ENCODE measurements around the gene PCBP1. TPM values are rescaled to one million over a fixed set of nuclear protein-coding genes. Genes with fewer than 3 reads are reported as not detected.
"Not testable (repeated sequence)": the region's sequence is repeated elsewhere in the genome, so short reads cannot be mapped to it uniquely, and the experiment has no call there.

The PCBP1 gene
- total RNA-seq, 1 donor from 2014 or later, result 426 TPM

GRCh38 chr2:70125498-70125898 is 38.2 kb downstream of the PCBP1 start:
- intact Hi-C loops (cut with micrococcal nuclease), result loop anchor here (10.0 kb wide), 1 partner anchor 481 kb away; the partner anchor contains the start of gene AAK1
- H3K4me3 Mint-ChIP-seq, result peak overlapping the region; percentile 93
- H3K27ac Mint-ChIP-seq, result peak overlapping the region; percentile 99
- H3K36me3 Mint-ChIP-seq (ENCODE audit: low read depth), result no peaks in the 10 kb centered on the region
- H3K4me1 Mint-ChIP-seq (ENCODE audit: low read depth), result peaks cover 80% of the 10 kb centered on the region
- no peaks in the 10 kb centered on the region for H3K9me3 Mint-ChIP-seq
- H3K27me3 Mint-ChIP-seq (ENCODE audit: insufficient read depth), result no peaks in the 10 kb centered on the region
- no peak for DNase-seq (ENCODE audit: low spot score)

DNA sequence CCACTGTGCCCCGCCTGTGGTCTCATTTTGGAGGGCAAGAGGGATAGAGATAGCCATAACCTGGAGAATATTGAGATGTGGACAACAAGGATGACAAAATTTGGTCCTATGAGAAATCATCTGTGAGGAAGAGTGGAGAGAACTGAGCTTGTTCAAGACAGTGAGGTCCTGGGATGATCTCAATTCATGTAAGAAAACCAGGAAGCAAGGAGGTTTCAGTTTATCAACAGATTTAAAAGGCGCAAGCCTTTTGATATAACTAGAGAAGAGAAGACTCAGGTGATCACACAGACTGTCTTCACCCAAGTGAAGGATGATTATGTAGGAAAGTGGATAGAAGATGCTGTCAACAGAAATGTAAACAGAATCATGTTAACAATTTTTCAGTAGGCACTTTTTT is 39.1 kb downstream of the PCBP1 start:
- no peak for DNase-seq (ENCODE audit: low spot score)
- intact Hi-C loops (cut with micrococcal nuclease), result loop anchor here (10.0 kb wide), 1 partner anchor 482 kb away; the partner anchor contains the start of gene AAK1
- Mint-ChIP-seq H3K27me3 (ENCODE audit: insufficient read depth) (no peaks in the 10 kb centered on the region), H3K9me3 (no peaks in the 10 kb centered on the region), H3K4me3 (peak overlapping the region; percentile 93), H3K27ac (peak overlapping the region; percentile 99), H3K4me1 (ENCODE audit: low read depth) (peaks cover 76% of the 10 kb centered on the region), H3K36me3 (ENCODE audit: low read depth) (no peaks in the 10 kb centered on the region)

- Mint-ChIP-seq H3K4me1 (ENCODE audit: low read depth) (peaks cover 74% of the 10 kb centered on the region), H3K27me3 (ENCODE audit: insufficient read depth) (no peaks in the 10 kb centered on the region), H3K36me3 (ENCODE audit: low read depth) (no peaks in the 10 kb centered on the region), H3K4me3 (peak overlapping the region; percentile 3), H3K9me3 (no peaks in the 10 kb centered on the region), H3K27ac (peak overlapping the region; percentile 12)
- no peak for DNase-seq (ENCODE audit: low spot score)
- intact Hi-C loops (cut with micrococcal nuclease), result loop anchor here (10.0 kb wide), 1 partner anchor 483 kb away; the partner anchor contains the start of gene AAK1
Measured at GRCh38 chr2:70128005-70128404, 40.7 kb downstream of the PCBP1 start.

DNA sequence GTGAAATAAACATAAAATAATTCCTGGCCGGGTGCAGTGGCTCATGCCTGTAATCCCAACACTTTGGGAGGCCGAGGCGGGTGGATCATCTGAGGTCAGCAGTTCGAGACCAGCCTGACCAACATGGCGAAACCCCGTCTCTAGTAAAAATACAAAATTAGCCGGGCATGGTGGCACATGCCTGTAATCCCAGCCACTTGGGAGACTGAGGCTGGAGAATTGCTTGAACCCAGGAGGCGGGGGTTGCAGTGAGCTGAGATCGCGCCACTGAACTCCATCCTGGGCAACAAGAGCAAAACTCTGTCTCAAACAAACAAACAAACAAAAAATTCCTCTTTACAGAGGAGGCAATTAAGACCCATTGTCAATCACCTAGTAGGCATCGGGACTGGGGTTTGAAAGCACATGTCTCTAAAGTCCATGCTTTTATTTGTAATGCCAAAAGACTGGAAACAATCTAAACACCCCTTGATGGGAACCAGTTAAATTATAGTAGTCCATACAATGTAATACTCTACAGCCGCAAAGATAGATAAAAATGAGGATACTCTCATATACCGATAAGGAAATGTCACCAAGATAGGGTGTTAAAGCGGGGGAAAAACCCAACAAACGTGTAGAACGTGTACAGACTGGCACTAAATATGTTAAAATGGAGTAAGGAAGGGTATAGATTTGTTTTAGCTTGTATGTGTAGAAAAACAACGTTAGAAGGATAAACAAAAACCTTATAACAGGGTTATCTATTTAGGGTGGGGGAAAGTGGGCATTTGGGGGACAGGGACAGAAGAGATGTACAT is 44.3 kb downstream of the PCBP1 start:
- H3K36me3 Mint-ChIP-seq (ENCODE audit: low read depth); DNase-seq (ENCODE audit: low spot score); H3K9me3 Mint-ChIP-seq; H3K27me3 Mint-ChIP-seq (ENCODE audit: insufficient read depth): not testable (repeated sequence)
- Mint-ChIP-seq H3K4me1 (ENCODE audit: low read depth) (peaks cover 71% of the 10 kb centered on the region), H3K27ac (peak overlapping the region; percentile 98), H3K4me3 (peak overlapping the region; percentile 80)
- intact Hi-C loops (cut with micrococcal nuclease), result loop anchor here (2.0 kb wide), 1 partner anchor 45 kb away; the partner anchor contains the start of gene PCBP1

DNA sequence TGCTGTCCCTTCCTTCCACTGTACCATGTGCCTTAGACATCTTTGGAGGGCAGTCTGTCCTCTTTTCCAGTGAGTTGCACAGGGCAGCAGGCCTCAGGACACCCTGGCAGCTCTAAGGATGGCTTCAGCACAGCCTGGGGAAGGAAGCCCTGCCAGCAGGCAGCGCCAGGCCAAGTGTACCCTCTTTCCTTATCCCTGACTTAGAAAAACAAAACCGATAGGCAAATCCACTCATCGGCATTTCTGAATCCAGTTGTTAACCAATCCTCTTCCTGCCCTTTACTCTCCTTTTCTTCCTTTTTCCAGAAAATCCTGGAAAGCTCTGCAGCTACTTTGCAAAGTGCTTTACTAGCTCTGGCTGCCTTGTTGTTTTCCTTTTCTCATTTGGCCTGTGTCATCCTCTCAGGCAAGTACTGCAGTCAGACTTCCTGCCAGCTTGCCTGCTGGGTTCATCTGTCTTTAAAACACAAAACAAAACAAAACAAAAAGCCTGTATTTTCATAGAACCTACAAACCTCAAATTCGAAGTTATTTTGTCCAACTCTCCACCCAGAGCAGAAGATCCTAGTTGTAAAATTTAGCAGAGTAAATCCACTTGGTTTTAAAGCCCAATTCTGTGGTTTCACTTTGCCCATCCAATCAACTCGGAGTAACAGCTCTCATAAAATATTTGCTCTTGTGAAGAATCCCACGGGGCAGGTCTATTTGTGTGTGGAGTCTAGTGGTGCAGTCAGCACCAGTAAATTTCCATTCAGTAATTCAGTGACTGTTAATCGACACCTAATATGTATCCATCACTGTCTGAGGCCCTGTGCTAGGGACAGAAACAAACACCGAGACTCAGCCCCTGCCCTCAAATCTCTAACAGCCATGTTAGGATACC is 45.2 kb downstream of the PCBP1 start:
- no peaks in the 10 kb centered on the region for H3K9me3 Mint-ChIP-seq
- peak; percentile 37 for DNase-seq (ENCODE audit: low spot score)
- H3K4me1 Mint-ChIP-seq (ENCODE audit: low read depth), result peaks cover 67% of the 10 kb centered on the region
- H3K36me3 Mint-ChIP-seq (ENCODE audit: low read depth), result peaks cover under 1% of the 10 kb centered on the region
- peak overlapping the region; percentile 84 for H3K4me3 Mint-ChIP-seq
- no peaks in the 10 kb centered on the region for H3K27me3 Mint-ChIP-seq (ENCODE audit: insufficient read depth)
- intact Hi-C loops (cut with micrococcal nuclease), result loop anchor here (1.0 to 2.0 kb wide), 3 partner anchors 8 to 46 kb away; partner anchors contain the start of gene PCBP1
- peak overlapping the region; percentile 98 for H3K27ac Mint-ChIP-seq

GRCh38 chr2:70133127-70133452 is 45.8 kb downstream of the PCBP1 start:
- H3K36me3 Mint-ChIP-seq (ENCODE audit: low read depth), result peaks cover 4% of the 10 kb centered on the region
- peak overlapping the region; percentile 84 for H3K4me3 Mint-ChIP-seq

GRCh38 chr2:70133491-70134322 is 46.4 kb downstream of the PCBP1 start:
- no peaks in the 10 kb centered on the region for H3K9me3 Mint-ChIP-seq
- intact Hi-C loops (cut with micrococcal nuclease), result loop anchor here (1.0 to 2.0 kb wide), 3 partner anchors 8 to 47 kb away; partner anchors contain the start of gene PCBP1
- H3K36me3 Mint-ChIP-seq (ENCODE audit: low read depth), result peaks cover 4% of the 10 kb centered on the region
- H3K4me1 Mint-ChIP-seq (ENCODE audit: low read depth), result peaks cover 64% of the 10 kb centered on the region
- DNase-seq (ENCODE audit: low spot score), result peak; percentile 33
- no peaks in the 10 kb centered on the region for H3K27me3 Mint-ChIP-seq (ENCODE audit: insufficient read depth)
- peak overlapping the region; percentile 98 for H3K27ac Mint-ChIP-seq
- peak overlapping the region; percentile 84 for H3K4me3 Mint-ChIP-seq

More at GRCh38 chr2:70133127-70133452, 45.8 kb downstream of the PCBP1 start:
- Mint-ChIP-seq H3K27me3 (ENCODE audit: insufficient read depth) (no peaks in the 10 kb centered on the region), H3K9me3 (no peaks in the 10 kb centered on the region), H3K27ac (peak overlapping the region; percentile 98), H3K4me1 (ENCODE audit: low read depth) (peaks cover 67% of the 10 kb centered on the region)
- intact Hi-C loops (cut with micrococcal nuclease), result loop anchor here (1.0 to 2.0 kb wide), 3 partner anchors 8 to 46 kb away; partner anchors contain the start of gene PCBP1
- no peak for DNase-seq (ENCODE audit: low spot score)

DNA sequence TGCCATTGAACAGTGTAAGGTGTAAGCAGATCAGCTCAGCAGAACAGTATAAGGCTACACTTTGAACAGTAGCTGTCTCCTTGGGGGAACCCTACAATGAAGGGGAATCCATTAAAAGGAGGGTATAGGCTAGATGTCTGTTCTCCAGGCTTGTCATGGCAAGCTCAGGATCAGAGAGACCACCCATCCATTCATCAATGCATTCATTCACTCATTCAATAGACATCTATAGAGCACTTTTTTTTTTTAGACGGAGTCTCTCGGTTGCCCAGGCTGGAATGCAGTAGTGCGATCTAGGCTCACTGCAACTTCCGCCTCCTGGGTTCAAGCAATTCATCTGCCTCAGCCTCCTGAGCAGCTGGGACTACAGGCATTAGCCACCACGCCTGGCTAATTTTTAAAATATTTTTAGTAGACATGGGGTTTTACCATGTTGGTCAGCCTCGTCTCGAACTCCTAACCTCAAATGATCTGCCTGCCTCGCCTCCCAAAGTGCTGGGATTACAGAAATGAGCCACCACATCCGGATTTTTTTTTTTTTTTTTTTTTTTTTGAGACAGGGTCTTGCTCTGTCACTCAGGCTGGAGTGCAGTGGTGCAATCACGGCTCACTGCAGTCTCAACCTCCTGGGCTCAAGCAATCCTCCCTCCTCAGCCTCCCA is 47.2 kb downstream of the PCBP1 start:
- H3K27me3 Mint-ChIP-seq (ENCODE audit: insufficient read depth); H3K36me3 Mint-ChIP-seq (ENCODE audit: low read depth); H3K9me3 Mint-ChIP-seq; DNase-seq (ENCODE audit: low spot score); intact Hi-C loops (cut with micrococcal nuclease): not testable (repeated sequence)
- H3K4me3 Mint-ChIP-seq, result peak overlapping the region; percentile 13
- H3K27ac Mint-ChIP-seq, result peak overlapping the region; percentile 98
- H3K4me1 Mint-ChIP-seq (ENCODE audit: low read depth), result peaks cover 63% of the 10 kb centered on the region

Other genes with a start within 250 kb of the PCBP1 start
- gene SNRNP27, start 193.5 kb upstream of the PCBP1 start, total RNA-seq, result 54.0 and 55.6 TPM in 2 replicates
- 16.0 and 18.1 TPM in 2 replicates for gene MXD1, start 172.4 kb upstream of the PCBP1 start, total RNA-seq
- 0.44 and 0.91 TPM in 2 replicates for gene ASPRV1, start 125.8 kb upstream of the PCBP1 start, total RNA-seq
- gene C2orf42, start 103.5 kb downstream of the PCBP1 start, total RNA-seq, result 21.6 and 24.1 TPM in 2 replicates
- 96.8 and 101 TPM in 2 replicates for gene TIA1, start 161.2 kb downstream of the PCBP1 start, total RNA-seq
- 9.7 and 12.7 TPM in 2 replicates for gene PCYOX1, start 170.7 kb downstream of the PCBP1 start, total RNA-seq
- gene SNRPG, start 206.3 kb downstream of the PCBP1 start, total RNA-seq, result 384 and 385 TPM in 2 replicates
- gene FAM136A, start 214.6 kb downstream of the PCBP1 start, total RNA-seq, result 88.9 and 89.1 TPM in 2 replicates

Measured in activated T-helper 1 cell treated with anti-CD3 and anti-CD28 coated beads, Interleukin-12 subunit alpha, Interleukin-12 subunit beta, Interleukin-2, Interleukin-4 antibody, amounts not matched to agents 30 ng/mL and 10 ng/mL and 1 ng/mL, durations not matched to agents 14 hours and 24 hours and 36 hours (primary cell).